GM18861 (cell line): Measurements from ENCODE around the gene UNC13A.

Experiments
- ATAC-seq: cut with Tn5 transposase; IDR thresholded peaks from one replicate; pipeline ENCODE4 v1.9.1; 2021; ENCODE audit not compliant: unreplicated experiment

UNC13A gene

GRCh38 chr19:17627161-17627560, 61.0 kb downstream of the UNC13A start:
- ATAC-seq: no peak

- no peak for ATAC-seq
Measured at GRCh38 chr19:17626456-17627015, 61.6 kb downstream of the UNC13A start.

DNA sequence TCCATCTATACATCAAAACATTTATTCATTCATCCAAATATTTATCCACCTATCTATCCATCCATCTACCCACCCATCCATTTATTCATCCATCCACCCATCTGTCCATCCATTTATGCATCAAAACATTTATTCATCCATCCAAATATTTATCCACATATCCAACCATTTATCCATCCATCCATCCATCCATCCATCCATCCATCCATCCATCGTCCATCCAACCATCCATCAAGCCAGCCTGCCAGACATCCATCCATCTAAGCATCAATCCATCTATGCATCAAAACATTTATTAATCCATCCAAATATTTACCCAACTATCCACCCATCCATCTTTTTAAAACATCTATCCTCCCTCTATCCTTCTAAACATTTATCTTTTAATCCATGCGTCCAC, 62.2 kb downstream of the UNC13A start:
- ATAC-seq: no peak

GRCh38 chr19:17625043-17625442, 63.1 kb downstream of the UNC13A start:
- no peak for ATAC-seq

- ATAC-seq: no peak
Measured at GRCh38 chr19:17624314-17624991, 63.7 kb downstream of the UNC13A start.

DNA sequence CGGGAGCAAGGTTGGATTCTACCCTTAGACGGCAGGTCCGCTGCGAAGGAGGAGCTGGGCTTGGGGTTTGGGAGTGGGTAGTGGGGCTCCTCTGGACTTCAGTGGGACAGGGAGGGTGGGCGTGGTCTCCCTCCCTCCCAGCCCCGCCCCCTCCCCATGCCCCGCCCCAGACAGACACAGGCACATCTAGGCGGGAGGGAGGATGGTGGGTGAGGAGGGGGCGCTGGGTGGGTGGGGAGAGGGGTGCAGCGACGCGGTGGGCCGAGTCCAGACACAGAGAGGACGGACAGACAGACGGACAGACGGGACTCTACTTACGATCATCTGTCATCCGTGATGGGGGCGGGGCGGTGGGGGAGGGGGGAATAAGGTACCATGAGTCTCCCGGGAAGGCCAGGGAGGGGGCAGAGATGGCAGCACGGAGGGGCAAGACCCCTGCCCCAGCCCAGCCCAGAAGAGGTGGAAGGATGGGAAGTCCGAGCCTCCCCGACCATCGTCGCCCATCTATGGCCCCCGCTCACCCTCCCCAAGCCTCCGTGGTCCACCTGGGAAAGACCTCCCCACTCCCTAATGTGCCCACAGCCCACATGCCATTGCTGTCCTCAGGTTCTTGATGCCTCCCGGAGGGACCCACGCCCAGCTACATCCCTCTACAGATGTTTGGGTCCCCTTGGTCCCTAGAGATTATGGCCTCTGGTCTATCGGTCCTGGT, 64.8 kb downstream of the UNC13A start:
- ATAC-seq: no peak

GRCh38 chr19:17620696-17621095, 67.5 kb downstream of the UNC13A start:
- no peak for ATAC-seq

- no peak for ATAC-seq
Measured at GRCh38 chr19:17618936-17619335, 69.2 kb downstream of the UNC13A start.

DNA sequence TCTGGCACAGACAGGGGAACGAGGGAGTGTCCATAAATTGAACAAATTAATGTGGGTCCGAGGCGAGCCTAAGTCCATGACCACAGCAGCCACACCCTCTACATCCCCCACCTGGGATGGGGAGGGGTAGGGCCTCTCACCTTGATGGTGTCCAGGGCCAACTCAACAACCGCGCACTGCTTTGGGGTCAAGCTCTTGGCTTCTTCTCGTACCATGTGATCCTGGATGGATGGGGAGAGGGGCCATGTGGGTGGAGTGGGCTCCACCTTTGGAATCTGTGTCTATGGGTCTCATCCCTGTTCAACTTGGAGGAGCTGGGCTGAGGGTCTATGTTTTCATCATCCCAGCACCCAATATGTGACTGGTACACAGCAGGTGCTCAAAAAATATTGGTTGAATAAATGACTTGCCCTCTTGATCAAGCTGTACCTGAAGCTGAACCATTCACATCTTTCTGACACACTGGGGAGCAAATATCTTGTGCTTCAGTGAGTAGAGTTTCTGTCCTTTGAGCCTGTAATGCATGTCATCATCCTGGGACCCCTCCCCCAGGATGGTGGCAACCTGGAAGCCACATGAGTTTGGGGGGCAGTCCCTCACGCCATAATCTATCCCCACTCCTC, 69.8 kb downstream of the UNC13A start:
- no peak for ATAC-seq

GRCh38 chr19:17617807-17618192, 70.4 kb downstream of the UNC13A start:
- ATAC-seq: no peak

DNA sequence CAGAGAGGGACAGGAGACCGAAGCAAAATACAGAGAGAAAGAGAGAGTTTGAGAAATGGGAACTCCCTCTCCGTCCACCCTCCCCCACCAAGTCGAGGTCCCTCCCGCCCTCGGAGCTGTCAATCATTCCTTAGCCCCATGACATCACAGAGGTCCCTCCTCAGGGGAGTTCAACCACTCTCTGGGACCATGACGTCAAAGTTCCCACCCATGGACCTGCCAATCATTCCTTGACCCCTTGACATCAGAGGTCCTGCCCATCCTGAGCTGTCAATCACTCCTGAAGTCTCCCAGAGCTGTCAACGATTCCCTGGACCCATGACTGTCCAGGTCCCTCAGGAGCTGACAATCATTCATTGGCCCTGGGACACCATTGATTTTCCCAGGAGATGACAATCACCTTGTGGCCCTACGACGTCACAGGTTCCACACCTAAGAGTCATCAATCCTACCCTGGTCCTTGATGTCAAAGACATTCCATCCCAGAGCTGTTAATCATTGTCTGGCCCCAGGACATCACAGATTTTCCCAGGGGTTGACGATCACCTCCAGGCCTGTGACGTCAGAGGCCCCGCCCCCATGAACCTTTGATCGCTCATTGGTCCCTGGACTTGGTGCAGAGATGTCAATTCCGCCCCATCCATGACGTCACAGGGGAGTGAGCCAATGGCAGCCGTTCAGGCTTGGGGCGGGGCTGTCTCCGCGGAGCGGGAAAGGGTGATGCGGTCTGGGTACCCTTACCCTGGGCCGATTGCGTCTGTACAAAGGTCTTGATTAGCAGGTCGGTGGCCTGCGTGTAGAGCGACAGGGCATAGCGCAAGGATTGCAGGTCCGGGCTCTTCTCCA, 71.0 kb downstream of the UNC13A start:
- no peak for ATAC-seq

DNA sequence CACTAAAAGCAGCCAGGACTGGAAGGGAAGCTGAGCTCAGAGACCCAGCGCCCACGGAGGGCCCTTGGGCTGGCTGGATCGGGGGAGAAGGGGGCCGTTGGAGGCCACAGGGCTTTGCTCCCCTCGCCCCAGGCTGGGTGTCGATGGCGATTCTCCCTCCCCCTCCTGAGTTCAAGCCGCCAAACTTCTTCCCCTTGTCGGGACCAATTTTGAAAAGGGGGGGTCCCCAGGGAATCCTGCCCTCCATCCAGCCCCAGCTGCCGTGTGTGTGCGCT, 71.5 kb downstream of the UNC13A start:
- ATAC-seq: no peak

DNA sequence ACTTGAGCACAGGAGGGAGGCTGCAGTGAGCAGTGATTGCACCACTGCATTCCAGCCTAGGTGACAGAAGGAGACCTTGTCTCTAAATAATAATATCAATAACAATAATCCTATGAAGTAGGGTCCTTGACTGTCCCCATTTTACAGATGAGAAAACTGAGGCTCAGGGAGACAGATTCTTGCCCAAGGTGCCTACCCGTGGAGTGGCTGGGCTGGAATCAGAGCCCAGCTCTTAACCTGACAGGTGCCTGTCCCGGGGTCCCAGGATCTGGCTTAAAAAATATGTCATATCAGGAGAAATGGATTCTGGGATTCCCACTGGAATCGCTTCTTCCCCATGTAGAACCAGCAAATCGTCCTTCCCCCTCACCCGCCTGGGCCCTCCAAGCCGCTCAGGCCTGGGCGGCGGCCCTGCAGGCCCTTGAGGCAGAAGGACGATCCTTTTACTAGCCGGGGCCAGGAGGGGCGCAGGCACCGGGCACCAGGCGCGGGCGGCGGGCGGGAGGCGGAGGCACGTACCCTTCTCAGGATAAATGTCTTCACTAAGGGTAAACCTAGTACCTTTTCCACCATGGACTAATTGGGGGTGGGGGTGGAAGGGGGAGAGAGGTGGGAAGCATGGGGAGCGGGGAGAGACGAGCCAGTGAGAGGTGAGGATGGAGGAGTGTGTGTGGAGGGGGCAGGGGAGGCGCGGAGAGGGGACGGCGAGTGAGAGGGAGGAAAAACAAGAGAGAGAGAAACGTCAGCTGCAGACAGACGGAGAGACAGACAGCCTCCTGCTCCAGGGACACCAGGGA, 72.1 kb downstream of the UNC13A start:
- ATAC-seq: no peak

DNA sequence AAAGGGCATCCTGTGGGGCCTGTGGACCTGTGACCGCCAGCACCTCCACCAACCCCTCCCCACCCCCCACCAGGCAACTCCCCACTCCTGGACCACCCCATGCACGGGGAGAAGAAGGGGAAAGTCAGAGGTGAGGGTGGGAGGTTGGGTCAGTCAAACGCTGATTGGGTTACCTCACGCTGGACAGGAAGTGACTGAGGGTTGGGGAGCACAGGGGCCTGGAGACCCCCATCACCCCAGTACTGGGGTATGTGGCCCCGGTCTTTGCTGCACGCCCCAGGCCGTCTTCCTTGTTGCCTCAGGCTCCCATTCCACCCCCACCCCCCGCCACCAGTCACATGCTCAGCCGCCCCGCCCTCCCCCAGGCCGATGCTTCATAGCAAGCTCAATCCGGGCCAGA, 73.7 kb downstream of the UNC13A start:
- no peak for ATAC-seq

GRCh38 chr19:17611462-17612244, 76.5 kb downstream of the UNC13A start:
- ATAC-seq: no peak

- no peak for ATAC-seq
Measured at GRCh38 chr19:17610384-17610783, 77.8 kb downstream of the UNC13A start.

DNA sequence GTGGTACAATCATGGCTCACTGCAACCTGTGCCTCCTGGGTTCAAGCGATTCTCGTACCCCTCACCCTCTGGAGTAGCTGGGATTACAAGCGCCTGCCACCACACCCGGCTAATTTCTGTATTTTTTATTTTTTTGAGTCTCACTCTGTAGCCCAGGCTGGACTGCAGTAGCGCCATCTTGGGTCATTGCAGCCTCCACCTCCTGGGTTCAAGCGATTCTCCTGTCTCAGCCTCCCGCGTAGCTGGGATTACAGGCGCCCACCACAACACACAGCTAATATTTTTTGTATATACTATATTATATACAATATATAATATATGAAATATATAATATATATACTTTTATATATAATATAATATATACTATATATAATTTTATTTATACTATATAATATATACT, 80.2 kb downstream of the UNC13A start:
- no peak for ATAC-seq

GRCh38 chr19:17606590-17607185, 81.5 kb downstream of the UNC13A start:
- ATAC-seq: no peak
